Measurements from ENCODE around the gene MUC21.

DNA sequence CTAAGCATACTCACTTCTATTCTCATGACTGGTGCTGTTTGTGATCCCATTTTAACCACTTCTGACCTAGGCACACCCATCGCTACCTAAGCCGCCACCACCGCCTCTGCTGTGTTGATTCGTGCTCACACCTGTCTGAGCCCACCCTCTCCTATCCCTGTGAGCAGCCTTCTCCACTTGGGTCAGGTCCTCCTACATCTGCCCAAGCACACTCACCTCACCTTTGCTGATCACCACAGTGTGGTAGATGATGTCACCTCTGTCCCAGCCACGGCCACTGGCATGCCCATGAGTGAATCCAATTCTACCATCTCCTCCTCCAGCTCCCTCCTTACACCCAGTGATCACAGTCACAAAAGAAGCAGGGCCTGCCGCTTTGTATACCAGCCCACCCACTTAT, 47.6 kb downstream of the MUC21 start:
- TF ChIP-seq, protein P1, sequence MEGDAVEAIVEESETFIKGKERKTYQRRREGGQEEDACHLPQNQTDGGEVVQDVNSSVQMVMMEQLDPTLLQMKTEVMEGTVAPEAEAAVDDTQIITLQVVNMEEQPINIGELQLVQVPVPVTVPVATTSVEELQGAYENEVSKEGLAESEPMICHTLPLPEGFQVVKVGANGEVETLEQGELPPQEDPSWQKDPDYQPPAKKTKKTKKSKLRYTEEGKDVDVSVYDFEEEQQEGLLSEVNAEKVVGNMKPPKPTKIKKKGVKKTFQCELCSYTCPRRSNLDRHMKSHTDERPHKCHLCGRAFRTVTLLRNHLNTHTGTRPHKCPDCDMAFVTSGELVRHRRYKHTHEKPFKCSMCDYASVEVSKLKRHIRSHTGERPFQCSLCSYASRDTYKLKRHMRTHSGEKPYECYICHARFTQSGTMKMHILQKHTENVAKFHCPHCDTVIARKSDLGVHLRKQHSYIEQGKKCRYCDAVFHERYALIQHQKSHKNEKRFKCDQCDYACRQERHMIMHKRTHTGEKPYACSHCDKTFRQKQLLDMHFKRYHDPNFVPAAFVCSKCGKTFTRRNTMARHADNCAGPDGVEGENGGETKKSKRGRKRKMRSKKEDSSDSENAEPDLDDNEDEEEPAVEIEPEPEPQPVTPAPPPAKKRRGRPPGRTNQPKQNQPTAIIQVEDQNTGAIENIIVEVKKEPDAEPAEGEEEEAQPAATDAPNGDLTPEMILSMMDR (IDR thresholded peaks at IDR 0.05): no peak
- no peak for TF ChIP-seq POLR2A (IDR thresholded peaks at IDR 0.05)
- no peak for TF ChIP-seq POLR2AphosphoS5 (IDR thresholded peaks at IDR 0.05)

Data from breast epithelium (tissue), 3 donors.